ENCODE results near the gene FADS3.
A peak's percentile ranks its signal among the peaks of the same experiment; 100 is the strongest.

- TF ChIP-seq CTCF (IDR thresholded peaks at IDR 0.05) (peak in 1 of 6 experiments; percentile 10), POLR2A (IDR thresholded peaks at IDR 0.05) (peak in 1 of 2 donors; percentile 17)
Measured at GRCh38 chr11:61827571-61828378, 63.6 kb downstream of the FADS3 start, which contains the start of gene FADS2.
